ENCODE data around the gene CORO7.

- TF ChIP-seq POLR2A (IDR thresholded peaks at IDR 0.05; ENCODE audit: low read length): no peak
- TF ChIP-seq GATA1 (IDR thresholded peaks at IDR 0.05; ENCODE audit: low read depth, low read length): no peak
Measured at GRCh38 chr16:4336701-4337539, 79.5 kb downstream of the CORO7 start.

All from erythroblast (primary cell).